PC-3 (cell line): ENCODE data around the gene MTHFD1L. TPM values are rescaled to one million over a fixed set of nuclear protein-coding genes. Genes with fewer than 3 reads are reported as not detected.

Experiments
- ATAC-seq: fragments of 200-7000 bp; cut with Tn5 transposase; 2 replicates; pipeline ENCODE4 v1.9.1; 2020; ENCODE audit warnings: mild to moderate bottlenecking, moderate library complexity
- BruUV-seq: library from RNA; stranded (reverse); fragments of 400-500 nt; replicated peaks from 2 replicates; lab custom pipeline; 2021; lab: Mats Ljungman, UMichigan
- CTCF ChIA-PET: fragments of 300-600 bp; sonication (Branson Sonifier 250); formaldehyde crosslinking; loops from one replicate; lab custom pipeline; 2022; ENCODE audit warnings: antibody characterized with exemption; lab: Charles Lee
- POLR2A ChIA-PET: fragments of 300-600 bp; sonication (Branson Sonifier 250); formaldehyde crosslinking; loops from one replicate; lab custom pipeline; 2022; ENCODE audit warnings: antibody characterized with exemption; ENCODE audit not compliant: unreplicated experiment; lab: Charles Lee
- DNase-seq: peaks from one replicate; pipeline ENCODE4 v3.0.0-alpha.2; 2015
- H2AFZ ChIP-seq: fragments of 300-600 bp; sonication (generic); 2 replicates; pipeline ENCODE4 v1.6.0; 2016; ENCODE audit warnings: antibody characterized with exemption, low read length
- H3F3A ChIP-seq: fragments of 300-600 bp; sonication (generic); one replicate; pipeline ENCODE4 v1.6.0; 2017; ENCODE audit warnings: antibody characterized with exemption, low read length, control low read depth, mild to moderate bottlenecking; ENCODE audit not compliant: unreplicated experiment
- H3K27ac ChIP-seq: fragments of 300-600 bp; sonication (generic); 2 replicates; pipeline ENCODE4 v1.5.1; 2016; ENCODE audit warnings: mild to moderate bottlenecking, low read length
- H3K27me3 ChIP-seq: fragments of 300-600 bp; sonication (generic); 2 replicates; pipeline ENCODE4 v1.6.1; 2016; ENCODE audit warnings: low read length, mixed read lengths
- H3K36me3 ChIP-seq: fragments of 300-600 bp; sonication (generic); 2 replicates; pipeline ENCODE4 v1.6.1; 2016; ENCODE audit warnings: low read depth, mixed run types, low read length, mixed read lengths
- H3K4me1 ChIP-seq: fragments of 300-600 bp; sonication (generic); 2 replicates; pipeline ENCODE4 v1.5.1; 2016; ENCODE audit warnings: low read length; ENCODE audit not compliant: insufficient read depth
- H3K4me2 ChIP-seq: fragments of 300-600 bp; sonication (generic); 2 replicates; pipeline ENCODE4 v1.6.0; 2016; ENCODE audit warnings: low read length
- H3K4me3 ChIP-seq: fragments of 300-600 bp; sonication (generic); 2 replicates; pipeline ENCODE4 v1.5.1; 2016; ENCODE audit warnings: mild to moderate bottlenecking, low read length, mixed read lengths
- H3K79me2 ChIP-seq: fragments of 300-600 bp; sonication (generic); 2 replicates; pipeline ENCODE4 v1.6.1; 2017; ENCODE audit warnings: low read length, mixed read lengths
- H3K9ac ChIP-seq: fragments of 300-600 bp; sonication (generic); 2 replicates; pipeline ENCODE4 v1.6.0; 2016; ENCODE audit warnings: mild to moderate bottlenecking, low read length
- H3K9me2 ChIP-seq: fragments of 300-600 bp; sonication (generic); replicated peaks from 2 replicates; pipeline ENCODE4 v1.6.1; 2016; ENCODE audit warnings: mixed run types, low read length, mixed read lengths
- H3K9me3 ChIP-seq: fragments of 300-600 bp; sonication (generic); 2 replicates; pipeline ENCODE4 v1.6.1; 2016; ENCODE audit warnings: low read length, mixed read lengths
- H4K20me1 ChIP-seq: fragments of 300-600 bp; sonication (generic); 2 replicates; pipeline ENCODE4 v1.6.1; 2016; ENCODE audit warnings: low read length, mixed read lengths
- CTCF ChIP-seq: fragments of 300-600 bp; sonication (generic); conservative IDR thresholded peaks from 2 replicates; pipeline ENCODE4 v1.5.1; 2017; ENCODE audit warnings: antibody characterized with exemption, low read depth, mild to moderate bottlenecking, low read length
- EZH2 ChIP-seq: fragments of 300-600 bp; sonication (generic); IDR thresholded peaks from one replicate; pipeline ENCODE4 v1.6.1; 2017; ENCODE audit warnings: antibody characterized with exemption, mild to moderate bottlenecking, low read length; ENCODE audit not compliant: unreplicated experiment
- EZH2phosphoT487 ChIP-seq: fragments of 300-600 bp; sonication (generic); IDR thresholded peaks from 2 replicates; pipeline ENCODE4 v1.6.1; 2018; ENCODE audit warnings: mild to moderate bottlenecking, antibody characterized with exemption, low read length, borderline replicate concordance
- intact Hi-C: fragments of 100-400 bp; cut with micrococcal nuclease; formaldehyde crosslinking; loops from 2 replicates; pipeline ENCODE4 v1.9.0; 2023
- total RNA-seq: library from RNA; depleted of rRNA; stranded (reverse); fragments of >200 nt; gene quantifications from 2 replicates; pipeline ENCODE4 v1.2.3, GENCODE V29; 2014

The MTHFD1L gene
- total RNA-seq, 1 experiment from 2014 or later, result 11.9 TPM

GRCh38 chr6:150897400-150897943, 32.0 kb downstream of the MTHFD1L start:
- DNase-seq (no peak), ATAC-seq (no peak)
- no peak overlapping the region for H3K4me2 ChIP-seq
- no peaks in the 10 kb centered on the region for H3K9me2 ChIP-seq
- no TSS peak for BruUV-seq
- no peaks in the 10 kb centered on the region for H3K9me3 ChIP-seq
- H3F3A ChIP-seq, result no peaks in the 10 kb centered on the region
- H3K36me3 ChIP-seq, result peaks cover 3% of the 10 kb centered on the region
- peaks cover 17% of the 10 kb centered on the region for H3K4me1 ChIP-seq
- H3K79me2 ChIP-seq, result no peaks in the 10 kb centered on the region
- no peak for TF ChIP-seq EZH2
- TF ChIP-seq EZH2phosphoT487, result no peak
- no peak for TF ChIP-seq CTCF
- H4K20me1 ChIP-seq, result no peaks in the 10 kb centered on the region
- intact Hi-C loops, result loop anchor here (10.0 kb wide), 1 partner anchor 147 kb away; no protein-coding TSS in a partner anchor
- H3K4me3 ChIP-seq, result no peak overlapping the region
- ChIA-PET CTCF (no interaction called here), POLR2A (no interaction called here)
- H3K9ac ChIP-seq, result no peak overlapping the region
- no peak overlapping the region for H3K27ac ChIP-seq
- H3K27me3 ChIP-seq, result no peaks in the 10 kb centered on the region
- no peak overlapping the region for H2AFZ ChIP-seq

- Histone ChIP-seq H4K20me1 (no peaks in the 10 kb centered on the region), H3K36me3 (peaks cover 3% of the 10 kb centered on the region), H3K4me1 (peaks cover 17% of the 10 kb centered on the region), H3K4me2 (no peak overlapping the region), H3K4me3 (no peak overlapping the region), H3K27me3 (no peaks in the 10 kb centered on the region), H3K79me2 (no peaks in the 10 kb centered on the region), H3K9ac (no peak overlapping the region), H3K9me2 (no peaks in the 10 kb centered on the region), H2AFZ (no peak overlapping the region), H3F3A (no peaks in the 10 kb centered on the region), H3K9me3 (no peaks in the 10 kb centered on the region), H3K27ac (no peak overlapping the region)
- TF ChIP-seq CTCF (no peak), EZH2 (no peak), EZH2phosphoT487 (no peak)
- intact Hi-C loops, result loop anchor here (10.0 kb wide), 1 partner anchor 146 kb away; no protein-coding TSS in a partner anchor
- DNase-seq, result no peak
- POLR2A ChIA-PET, result no interaction called here
- no TSS peak for BruUV-seq
- ATAC-seq, result no peak
- CTCF ChIA-PET, result no interaction called here
These were observed 33.1 kb downstream of the MTHFD1L start for GRCh38 chr6:150898399-150899170.

- no peak overlapping the region for H3K4me2 ChIP-seq
- H3K79me2 ChIP-seq, result no peaks in the 10 kb centered on the region
- no peak overlapping the region for H2AFZ ChIP-seq
- no peaks in the 10 kb centered on the region for H3F3A ChIP-seq
- TF ChIP-seq EZH2phosphoT487 (no peak), CTCF (no peak)
- ATAC-seq, result no peak
- H3K4me1 ChIP-seq, result peaks cover 17% of the 10 kb centered on the region
- ChIA-PET POLR2A (no interaction called here), CTCF (no interaction called here)
- no peaks in the 10 kb centered on the region for H3K9me2 ChIP-seq
- H4K20me1 ChIP-seq, result no peaks in the 10 kb centered on the region
- no TSS peak for BruUV-seq
- no peak overlapping the region for H3K9ac ChIP-seq
- no peak overlapping the region for H3K4me3 ChIP-seq
- H3K9me3 ChIP-seq, result no peaks in the 10 kb centered on the region
- peaks cover 3% of the 10 kb centered on the region for H3K36me3 ChIP-seq
- no peaks in the 10 kb centered on the region for H3K27me3 ChIP-seq
- H3K27ac ChIP-seq, result no peak overlapping the region
- intact Hi-C loops, result loop anchor here (10.0 kb wide), 1 partner anchor 146 kb away; no protein-coding TSS in a partner anchor
- no peak for DNase-seq
These were observed 33.7 kb downstream of the MTHFD1L start for GRCh38 chr6:150899231-150899630.
